ENCODE data around the gene TCERG1L. TPM values are rescaled to one million over a fixed set of nuclear protein-coding genes. Genes with fewer than 3 reads are reported as not detected.

TCERG1L gene
- total and polyA plus RNA-seq, 4 donors: 0.02 to 0.09 (median 0.08) TPM; not detected in 1

DNA sequence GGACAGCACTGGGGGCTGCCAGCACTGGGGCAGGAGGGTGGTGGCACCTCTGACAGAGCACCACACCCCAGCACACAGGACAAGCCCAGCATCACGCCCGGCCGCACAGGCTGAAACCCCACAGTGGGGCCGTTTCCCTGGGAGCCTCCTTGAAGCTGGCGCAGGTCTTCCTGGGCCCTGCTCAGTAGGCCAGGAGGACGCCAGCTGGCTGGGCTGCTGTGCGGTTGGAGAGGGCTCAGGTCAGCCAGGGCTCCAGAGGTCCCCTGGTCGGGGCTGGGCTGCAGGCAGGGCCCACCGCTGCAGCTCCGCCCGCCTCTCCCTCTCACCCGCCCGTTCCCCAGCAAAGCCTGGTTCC, 137.3 kb downstream of the TCERG1L start:
- Histone ChIP-seq H3K4me1 (ENCODE audit: control insufficient read depth in 5 of 5, insufficient read depth in 5 of 5, low read length in 5 of 5) (no peaks in the 10 kb centered on the region), H3K9ac (ENCODE audit: insufficient read depth in 1 of 2, low read length in 2 of 2) (no peak overlapping the region), H3K27ac (ENCODE audit: low read depth in 1 of 2, low read length in 1 of 2) (no peak overlapping the region), H3K9me3 (ENCODE audit: control insufficient read depth in 4 of 4, insufficient read depth in 3 of 4, low read length in 3 of 4) (peaks cover 0 to 5% (median 0%) of the 10 kb centered on the region in 4 donors), H3K4me3 (no peak overlapping the region), H3K36me3 (ENCODE audit: control insufficient read depth in 4 of 4, insufficient read depth in 4 of 4, low read length in 4 of 4) (no peaks in the 10 kb centered on the region), H3K27me3 (ENCODE audit: control insufficient read depth in 3 of 3, insufficient read depth in 3 of 3, low read length in 2 of 3) (no peaks in the 10 kb centered on the region)
- TF ChIP-seq CTCF (IDR thresholded peaks at IDR 0.05; ENCODE audit: control extremely low read depth, extremely low read depth): no peak
- DNase-seq (no peak), ATAC-seq (ENCODE audit: insufficient read depth, low FRiP score) (no peak)
- 68 to 78% methylated on average over 13 of the region's 13 CpGs for WGBS, 2 donors

DNA sequence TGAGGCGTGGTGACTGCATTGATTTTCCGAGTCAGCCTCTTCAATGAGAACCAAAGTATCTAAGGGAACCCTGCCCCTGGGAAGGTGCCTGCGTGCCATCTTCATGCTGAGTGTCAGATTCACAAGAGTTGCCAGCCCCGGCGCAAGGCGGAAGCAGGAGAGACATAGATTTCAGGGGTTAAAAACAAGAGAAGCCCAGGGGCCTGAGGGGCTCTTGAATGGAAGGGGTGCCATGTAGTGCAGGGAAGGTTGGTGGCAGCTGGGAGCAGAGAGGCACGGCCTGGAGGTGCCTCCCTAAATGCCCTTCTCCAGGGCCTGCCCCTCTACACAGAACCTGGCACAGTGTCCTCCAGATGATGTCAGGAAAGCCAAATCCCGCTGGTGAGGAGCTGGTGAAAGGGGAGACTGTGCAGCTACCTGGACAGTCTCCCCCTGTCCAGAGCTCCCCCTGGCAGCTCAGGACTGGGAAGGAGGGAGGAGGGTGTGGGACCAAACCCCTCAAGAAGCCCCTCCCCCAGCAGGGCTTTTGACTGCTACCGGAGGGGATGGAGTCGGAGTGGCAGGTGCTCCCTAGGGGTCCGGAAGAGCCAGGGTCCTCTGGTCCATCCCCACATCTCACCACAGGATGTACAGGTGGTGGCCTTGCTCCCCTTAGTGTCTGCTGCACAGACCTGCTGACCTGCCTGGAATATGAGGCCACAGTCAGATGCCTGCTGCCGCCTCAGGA, 137.9 kb downstream of the TCERG1L start:
- WGBS, 2 donors: 87 to 91% methylated on average over 12 of the region's 12 CpGs
- ATAC-seq (ENCODE audit: insufficient read depth, low FRiP score): no peak
- no peaks in the 10 kb centered on the region for H3K36me3 ChIP-seq (ENCODE audit: control insufficient read depth in 4 of 4, insufficient read depth in 4 of 4, low read length in 4 of 4)
- peaks cover 0 to 4% (median 0%) of the 10 kb centered on the region in 5 donors for H3K4me1 ChIP-seq (ENCODE audit: control insufficient read depth in 5 of 5, insufficient read depth in 5 of 5, low read length in 5 of 5)
- DNase-seq: no peak
- H3K27me3 ChIP-seq (ENCODE audit: control insufficient read depth in 3 of 3, insufficient read depth in 3 of 3, low read length in 2 of 3): no peaks in the 10 kb centered on the region
- H3K27ac ChIP-seq (ENCODE audit: low read depth in 1 of 2, low read length in 1 of 2): no peak overlapping the region
- no peak overlapping the region for H3K4me3 ChIP-seq
- TF ChIP-seq CTCF (IDR thresholded peaks at IDR 0.05; ENCODE audit: control extremely low read depth, extremely low read depth): no peak
- no peak overlapping the region for H3K9ac ChIP-seq (ENCODE audit: insufficient read depth in 1 of 2, low read length in 2 of 2)
- H3K9me3 ChIP-seq (ENCODE audit: control insufficient read depth in 4 of 4, insufficient read depth in 3 of 4, low read length in 3 of 4): peaks cover 0 to 5% (median 0%) of the 10 kb centered on the region in 4 donors

GRCh38 chr10:131172433-131172832, 139.1 kb downstream of the TCERG1L start:
- no peaks in the 10 kb centered on the region for H3K27me3 ChIP-seq (ENCODE audit: control insufficient read depth in 3 of 3, insufficient read depth in 3 of 3, low read length in 2 of 3)
- H3K27ac ChIP-seq (ENCODE audit: low read depth in 1 of 2, low read length in 1 of 2): no peak overlapping the region
- peaks cover 0 to 4% (median 0%) of the 10 kb centered on the region in 5 donors for H3K4me1 ChIP-seq (ENCODE audit: control insufficient read depth in 5 of 5, insufficient read depth in 5 of 5, low read length in 5 of 5)
- H3K9ac ChIP-seq (ENCODE audit: insufficient read depth in 1 of 2, low read length in 2 of 2): no peak overlapping the region
- H3K9me3 ChIP-seq (ENCODE audit: control insufficient read depth in 4 of 4, insufficient read depth in 3 of 4, low read length in 3 of 4): peaks cover 0 to 5% (median 0%) of the 10 kb centered on the region in 4 donors
- TF ChIP-seq CTCF (IDR thresholded peaks at IDR 0.05; ENCODE audit: control extremely low read depth, extremely low read depth): no peak
- H3K4me3 ChIP-seq: no peak overlapping the region
- WGBS, 2 donors: 87 to 94% methylated on average over 14 of the region's 14 CpGs
- ATAC-seq (ENCODE audit: insufficient read depth, low FRiP score) (no peak), DNase-seq (no peak)
- H3K36me3 ChIP-seq (ENCODE audit: control insufficient read depth in 4 of 4, insufficient read depth in 4 of 4, low read length in 4 of 4): no peaks in the 10 kb centered on the region

Measured in lung (tissue), 12 donors.